Prostate gland (tissue), 2 donors: ENCODE measurements around the gene ZCCHC14.
"Not testable (repeated sequence)": the region's sequence is repeated elsewhere in the genome, so short reads cannot be mapped to it uniquely, and the experiment has no call there.

Experiments used
- CTCF ChIP-seq, 4 experiments: fragments of 200-600 bp in 2 of 4; fragments of 450-650 bp in 2 of 4; sonication (generic) in 2 of 4; IDR thresholded peaks; 1 replicate in 3 of 4; 2 replicates in 1 of 4; pipeline ENCODE4 v1.5.1; 2016 to 2019; ENCODE audit warnings: antibody characterized with exemption in 4 of 4, mild to moderate bottlenecking in 2 of 4, moderate library complexity in 2 of 4
- POLR2A ChIP-seq: fragments of 450-650 bp; IDR thresholded peaks from one replicate; pipeline ENCODE4 v1.6.1; 2016; ENCODE audit warnings: antibody characterized with exemption, mild to moderate bottlenecking
- POLR2AphosphoS5 ChIP-seq: sonication (generic); formaldehyde crosslinking; IDR thresholded peaks from one replicate; pipeline ENCODE4 v1.6.1; 2017; ENCODE audit warnings: antibody characterized with exemption

GRCh38 chr16:87519170-87519569 is 26.3 kb upstream of the ZCCHC14 start:
- TF ChIP-seq CTCF (IDR thresholded peaks at IDR 0.05); POLR2AphosphoS5; POLR2A: not testable (repeated sequence)
